HepG2 (cell line): ENCODE measurements around the gene MBD3. TPM values are rescaled to one million over a fixed set of nuclear protein-coding genes. Genes with fewer than 3 reads are reported as not detected.

Experiments
- ARNT2 ChIP-seq: sonication (generic); formaldehyde crosslinking; IDR thresholded peaks from 2 replicates; pipeline ENCODE4 v1.8.0; 2022; ENCODE audit warnings: mild to moderate bottlenecking, low read depth, missing genetic modification reagents, moderate library complexity
- CENPBD1 ChIP-seq: sonication (generic); formaldehyde crosslinking; IDR thresholded peaks from 2 replicates; pipeline ENCODE4 v1.8.0; 2022; ENCODE audit warnings: missing genetic modification reagents, low read depth, mild to moderate bottlenecking, borderline replicate concordance
- CENPT ChIP-seq: sonication (generic); formaldehyde crosslinking; IDR thresholded peaks from 2 replicates; pipeline ENCODE4 v1.8.0; 2022; ENCODE audit warnings: low read depth, mild to moderate bottlenecking, moderate library complexity, missing genetic modification reagents
- E2F1 ChIP-seq: sonication (generic); formaldehyde crosslinking; IDR thresholded peaks from 2 replicates; pipeline ENCODE4 v1.5.0; 2020; ENCODE audit warnings: missing genetic modification reagents
- ELF1 ChIP-seq: sonication (generic); formaldehyde crosslinking; IDR thresholded peaks from 2 replicates; pipeline ENCODE4 v1.4.0; 2020; ENCODE audit warnings: missing genetic modification reagents
- HOXA3 ChIP-seq: sonication (generic); formaldehyde crosslinking; IDR thresholded peaks from 2 replicates; pipeline ENCODE4 v1.5.0; 2020; ENCODE audit warnings: missing genetic modification reagents
- KIAA2018 ChIP-seq: sonication (generic); formaldehyde crosslinking; IDR thresholded peaks from 2 replicates; pipeline ENCODE4 v1.5.0; 2020; ENCODE audit warnings: mild to moderate bottlenecking, missing genetic modification reagents, borderline replicate concordance
- LCORL ChIP-seq, 2 experiments: fragments of 450-650 bp in 1 of 2; sonication (generic) in 1 of 2; formaldehyde crosslinking in 1 of 2; IDR thresholded peaks; 2 replicates each; pipeline versions ENCODE4 v1.5.0 to v1.6.1; 2017 to 2020; ENCODE audit warnings: antibody characterized with exemption in 1 of 2, missing genetic modification reagents in 1 of 2
- RFX3 ChIP-seq: IDR thresholded peaks from 2 replicates; pipeline ENCODE4 v1.6.1; 2016; ENCODE audit warnings: missing biosample characterization, missing genetic modification reagents
- STAT5B ChIP-seq: sonication (generic); formaldehyde crosslinking; IDR thresholded peaks from 2 replicates; pipeline ENCODE4 v1.4.0; 2020; ENCODE audit warnings: missing genetic modification reagents
- ZBTB20 ChIP-seq: sonication (generic); formaldehyde crosslinking; IDR thresholded peaks from 2 replicates; pipeline ENCODE4 v1.8.1; 2023; ENCODE audit warnings: missing genetic modification reagents, low read depth, mild to moderate bottlenecking, borderline replicate concordance
- ZMYM3 ChIP-seq: sonication (generic); formaldehyde crosslinking; IDR thresholded peaks from 2 replicates; pipeline ENCODE4 v1.5.1; 2020; ENCODE audit warnings: mild to moderate bottlenecking, missing genetic modification reagents
- ZNF274 ChIP-seq: sonication (generic); formaldehyde crosslinking; IDR thresholded peaks from 2 replicates; pipeline ENCODE4 v1.5.1; 2020; ENCODE audit warnings: mild to moderate bottlenecking, missing genetic modification reagents
- ZNF484 ChIP-seq: sonication (generic); formaldehyde crosslinking; IDR thresholded peaks from 2 replicates; pipeline ENCODE4 v1.5.1; 2020; ENCODE audit warnings: mild to moderate bottlenecking, low read depth, missing genetic modification reagents, borderline replicate concordance
- ZNF572 ChIP-seq: sonication (generic); formaldehyde crosslinking; IDR thresholded peaks from 2 replicates; pipeline ENCODE4 v1.5.1; 2020; ENCODE audit warnings: mild to moderate bottlenecking, missing genetic modification reagents
- ZNF644 ChIP-seq: IDR thresholded peaks from 2 replicates; pipeline ENCODE4 v1.6.1; 2016; ENCODE audit warnings: low read depth
- ZNF660 ChIP-seq: sonication (generic); formaldehyde crosslinking; IDR thresholded peaks from 2 replicates; pipeline ENCODE4 v1.5.1; 2020; ENCODE audit warnings: mild to moderate bottlenecking, low read depth, missing genetic modification reagents, borderline replicate concordance
- ZUFSP ChIP-seq: sonication (generic); formaldehyde crosslinking; IDR thresholded peaks from 2 replicates; pipeline ENCODE4 v1.9.0; 2021; ENCODE audit warnings: missing genetic modification reagents, mild to moderate bottlenecking, borderline replicate concordance
- polyA plus RNA-seq, 8 experiments: library from polyadenylated mRNA; depleted of rRNA in 3 of 8; stranded (reverse) in 7 of 8; unstranded in 1 of 8; fragments of >200 nt; fragmentation: Illumina TruSeq in 4 of 8; extraction: Trizol in 4 of 8; gene quantifications; 2 replicates each; pipeline versions ENCODE4 v1.2.1 to v1.2.3, GENCODE V29; 2011 to 2016; ENCODE audit warnings: low read depth in 4 of 8, missing spikeins in 1 of 8, mixed read lengths in 1 of 8; ENCODE audit not compliant: insufficient read depth in 1 of 8
- total RNA-seq, 5 experiments: library from RNA; depleted of rRNA; stranded (reverse); fragments of >200 nt; fragmentation: Illumina TruSeq; extraction: Trizol; gene quantifications; 2 replicates each; pipeline ENCODE4 v1.2.3, GENCODE V29; 2016; ENCODE audit warnings: low read depth in 1 of 5

The MBD3 gene
- total and polyA plus RNA-seq, 2 of the 13 experiments (the other 11 are each of a cell fraction or from before 2014, with no cell fraction given): 21.2 to 76.9 TPM

GRCh38 chr19:1592024-1592754 lies 476 bp downstream of the MBD3 start (continued):
- TF ChIP-seq ZBTB20 (CRISPR knock-in tag) (no peak), ZNF660 (CRISPR knock-in tag) (no peak), ZUFSP (CRISPR knock-in tag) (no peak), ELF1 (CRISPR knock-in tag) (no peak), CENPT (CRISPR knock-in tag) (peak; percentile 82), LCORL (IDR thresholded peaks at IDR 0.05) (no peak), LCORL (CRISPR knock-in tag; IDR thresholded peaks at IDR 0.05) (no peak; the same call in 1 of the 2 replicates), RFX3 (CRISPR knock-in tag) (no peak), ZNF644 (CRISPR knock-in tag) (no peak), STAT5B (CRISPR knock-in tag) (0 out of 2 replicates have a peak, but pooled peaks have one; percentile 6), HOXA3 (CRISPR knock-in tag) (peak; percentile 68), CENPBD1 (CRISPR knock-in tag) (no peak; the same call in 1 of the 2 replicates), E2F1 (CRISPR knock-in tag) (no peak), KIAA2018 (no peak), ZNF274 (CRISPR knock-in tag) (peak; percentile 77; the same call in 1 of the 2 replicates), ZMYM3 (CRISPR knock-in tag) (no peak), ARNT2 (CRISPR knock-in tag) (peak; percentile 81), ZNF572 (CRISPR knock-in tag) (peak; percentile 42; the same call in 1 of the 2 replicates), ZNF484 (CRISPR knock-in tag) (no peak)
